T1000 (cell line): ENCODE data around the gene ULK4.

Experiments
- DNase-seq: peaks from one replicate; lab custom pipeline; 2025; ENCODE audit warnings: mixed read lengths; lab: John Stamatoyannopoulos, UW

Gene ULK4

GRCh38 chr3:41260063-41260450, 701.8 kb downstream of the ULK4 start:
- DNase-seq, result no peak

GRCh38 chr3:41259449-41260062, 702.3 kb downstream of the ULK4 start:
- no peak for DNase-seq

- no peak for DNase-seq
Observed at GRCh38 chr3:41258239-41258800, 703.6 kb downstream of the ULK4 start.

GRCh38 chr3:41251593-41251992, 710.3 kb downstream of the ULK4 start:
- no peak for DNase-seq

- DNase-seq, result no peak
Observed at GRCh38 chr3:41250825-41251224, 711.1 kb downstream of the ULK4 start.

GRCh38 chr3:41249318-41249717, 712.6 kb downstream of the ULK4 start:
- DNase-seq, result no peak

- DNase-seq, result no peak
Observed at GRCh38 chr3:41248525-41248924, 713.4 kb downstream of the ULK4 start.

- DNase-seq, result no peak
Observed at GRCh38 chr3:41247055-41248004, 714.6 kb downstream of the ULK4 start.

- DNase-seq, result no peak
Observed at GRCh38 chr3:41244620-41245336, 717.1 kb downstream of the ULK4 start.

GRCh38 chr3:41243183-41243582, 718.7 kb downstream of the ULK4 start:
- no peak for DNase-seq

GRCh38 chr3:41241800-41242571, 719.9 kb downstream of the ULK4 start:
- no peak for DNase-seq

- DNase-seq, result no peak
Observed at GRCh38 chr3:41241161-41241560, 720.7 kb downstream of the ULK4 start.

- DNase-seq, result no peak
Observed at GRCh38 chr3:41239587-41239986, 722.3 kb downstream of the ULK4 start.

GRCh38 chr3:41237907-41238306, 724.0 kb downstream of the ULK4 start:
- DNase-seq, result no peak

GRCh38 chr3:41236228-41236627, 725.7 kb downstream of the ULK4 start:
- DNase-seq, result no peak

GRCh38 chr3:41234823-41235721, 726.8 kb downstream of the ULK4 start:
- DNase-seq, result no peak

- DNase-seq, result no peak
Observed at GRCh38 chr3:41224120-41224806, 737.6 kb downstream of the ULK4 start.

GRCh38 chr3:41223691-41224090, 738.2 kb downstream of the ULK4 start:
- no peak for DNase-seq

GRCh38 chr3:41223078-41223477, 738.8 kb downstream of the ULK4 start:
- no peak for DNase-seq

GRCh38 chr3:41222501-41222900, 739.4 kb downstream of the ULK4 start:
- no peak for DNase-seq
